SU-DHL-6 (cell line): ENCODE results near the gene PTPRN2.

Source experiments
- H2AFZ ChIP-seq: fragments of 200-600 bp; sonication (generic); 2 replicates; pipeline ENCODE4 v1.6.1; 2014; ENCODE audit warnings: low read depth, mild to moderate bottlenecking, moderate library complexity, mixed read lengths, antibody characterized with exemption, low read length; ENCODE audit not compliant: severe bottlenecking
- H3F3A ChIP-seq: fragments of 200-600 bp; shearing (Covaris generic); 2 replicates; pipeline ENCODE4 v1.6.0; 2016; ENCODE audit warnings: antibody characterized with exemption, mild to moderate bottlenecking; ENCODE audit not compliant: insufficient read depth
- H3K27ac ChIP-seq: fragments of 200-600 bp; sonication (generic); 2 replicates; pipeline ENCODE4 v1.5.1; 2016; ENCODE audit warnings: low read depth, mild to moderate bottlenecking, low read length, moderate library complexity, mixed read lengths
- H3K27me3 ChIP-seq: fragments of 200-600 bp; sonication (generic), shearing (Covaris generic); 2 replicates; pipeline ENCODE4 v1.6.0; 2014; ENCODE audit warnings: mild to moderate bottlenecking, low read length
- H3K36me3 ChIP-seq: fragments of 200-600 bp; sonication (generic); 2 replicates; pipeline ENCODE4 v1.6.1; 2014; ENCODE audit warnings: mild to moderate bottlenecking, low read length, mixed read lengths
- H3K4me2 ChIP-seq: fragments of 300-600, 200-600 bp; shearing (Covaris generic), sonication (generic); 2 replicates; pipeline ENCODE4 v1.6.0; 2014; ENCODE audit warnings: low read length, low read depth, mild to moderate bottlenecking; ENCODE audit not compliant: poor library complexity, severe bottlenecking
- H3K4me3 ChIP-seq: fragments of 200-600 bp; sonication (generic); 2 replicates; pipeline ENCODE4 v1.5.1; 2014; ENCODE audit warnings: antibody characterized with exemption, low read length, mild to moderate bottlenecking, mixed read lengths; ENCODE audit not compliant: insufficient read depth, poor library complexity, severe bottlenecking
- H3K79me2 ChIP-seq: fragments of 200-600 bp; sonication (generic); 2 replicates; pipeline ENCODE4 v1.6.1; 2014; ENCODE audit warnings: mild to moderate bottlenecking, low read length, moderate library complexity; ENCODE audit not compliant: insufficient read depth
- H3K9ac ChIP-seq: fragments of 200-600 bp; sonication (generic); 2 replicates; pipeline ENCODE4 v1.7.0; 2014; ENCODE audit warnings: mild to moderate bottlenecking, low read length
- H3K9me2 ChIP-seq: fragments of 200-600 bp; sonication (generic); replicated peaks from 2 replicates; pipeline ENCODE4 v1.6.1; 2014; ENCODE audit warnings: low read length; ENCODE audit not compliant: insufficient read depth
- H3K9me3 ChIP-seq: fragments of 200-600 bp; sonication (generic); 2 replicates; pipeline ENCODE4 v1.6.1; 2014; ENCODE audit warnings: low read length, mixed read lengths; ENCODE audit not compliant: insufficient read depth
- H4K20me1 ChIP-seq: fragments of 200-600 bp; sonication (generic); 2 replicates; pipeline ENCODE4 v1.6.1; 2014; ENCODE audit warnings: low read depth, mild to moderate bottlenecking, antibody characterized with exemption, low read length, moderate library complexity, mixed read lengths
- EZH2phosphoT487 ChIP-seq: fragments of 200-600 bp; sonication (generic), shearing (Covaris generic); conservative IDR thresholded peaks from 2 replicates; pipeline ENCODE4 v1.6.1; 2018; ENCODE audit warnings: mild to moderate bottlenecking, antibody characterized with exemption, low read length, moderate library complexity, mixed read lengths
- TF ChIP-seq, protein P1 (sequence below): fragments of 200-600 bp; sonication (generic); IDR thresholded peaks from one replicate; pipeline ENCODE4 v1.5.1; 2017; ENCODE audit warnings: antibody characterized with exemption, mild to moderate bottlenecking, low read length, moderate library complexity; ENCODE audit not compliant: insufficient read depth, poor library complexity, severe bottlenecking

PTPRN2 gene

DNA sequence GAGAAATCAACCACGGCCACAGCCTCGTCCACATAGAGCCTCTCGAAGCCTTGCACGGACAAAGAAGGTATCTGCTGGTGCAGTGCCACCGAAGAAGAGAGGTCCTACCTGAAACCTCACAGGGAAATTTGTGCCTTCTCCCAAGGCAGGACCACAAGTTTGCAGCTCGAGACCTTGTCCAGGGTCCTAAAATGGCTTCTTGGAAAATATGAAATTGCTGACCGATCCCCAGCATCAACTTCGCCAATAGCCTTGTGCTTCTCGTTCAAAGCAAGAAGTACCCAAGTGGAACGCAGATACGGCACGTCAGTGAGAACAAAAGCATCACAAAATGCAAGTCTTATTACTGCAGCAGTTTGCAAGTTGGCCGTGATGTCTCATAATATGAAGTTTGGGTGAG lies 24.6 kb downstream of the PTPRN2 start:
- H3K27me3 ChIP-seq = no peaks in the 10 kb centered on the region
- H2AFZ ChIP-seq = no peak overlapping the region
- H3K9me2 ChIP-seq = no peaks in the 10 kb centered on the region
- no peaks in the 10 kb centered on the region for H3K79me2 ChIP-seq
- H3K4me2 ChIP-seq = no peak overlapping the region
- H3F3A ChIP-seq = no peaks in the 10 kb centered on the region
- no peak overlapping the region for H3K9ac ChIP-seq
- no peaks in the 10 kb centered on the region for H3K36me3 ChIP-seq
- H3K9me3 ChIP-seq = no peaks in the 10 kb centered on the region
- TF ChIP-seq, protein P1, sequence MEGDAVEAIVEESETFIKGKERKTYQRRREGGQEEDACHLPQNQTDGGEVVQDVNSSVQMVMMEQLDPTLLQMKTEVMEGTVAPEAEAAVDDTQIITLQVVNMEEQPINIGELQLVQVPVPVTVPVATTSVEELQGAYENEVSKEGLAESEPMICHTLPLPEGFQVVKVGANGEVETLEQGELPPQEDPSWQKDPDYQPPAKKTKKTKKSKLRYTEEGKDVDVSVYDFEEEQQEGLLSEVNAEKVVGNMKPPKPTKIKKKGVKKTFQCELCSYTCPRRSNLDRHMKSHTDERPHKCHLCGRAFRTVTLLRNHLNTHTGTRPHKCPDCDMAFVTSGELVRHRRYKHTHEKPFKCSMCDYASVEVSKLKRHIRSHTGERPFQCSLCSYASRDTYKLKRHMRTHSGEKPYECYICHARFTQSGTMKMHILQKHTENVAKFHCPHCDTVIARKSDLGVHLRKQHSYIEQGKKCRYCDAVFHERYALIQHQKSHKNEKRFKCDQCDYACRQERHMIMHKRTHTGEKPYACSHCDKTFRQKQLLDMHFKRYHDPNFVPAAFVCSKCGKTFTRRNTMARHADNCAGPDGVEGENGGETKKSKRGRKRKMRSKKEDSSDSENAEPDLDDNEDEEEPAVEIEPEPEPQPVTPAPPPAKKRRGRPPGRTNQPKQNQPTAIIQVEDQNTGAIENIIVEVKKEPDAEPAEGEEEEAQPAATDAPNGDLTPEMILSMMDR = no peak
- no peak for TF ChIP-seq EZH2phosphoT487
- H3K4me3 ChIP-seq = no peak overlapping the region
- H4K20me1 ChIP-seq = no peaks in the 10 kb centered on the region
- H3K27ac ChIP-seq = no peak overlapping the region

DNA sequence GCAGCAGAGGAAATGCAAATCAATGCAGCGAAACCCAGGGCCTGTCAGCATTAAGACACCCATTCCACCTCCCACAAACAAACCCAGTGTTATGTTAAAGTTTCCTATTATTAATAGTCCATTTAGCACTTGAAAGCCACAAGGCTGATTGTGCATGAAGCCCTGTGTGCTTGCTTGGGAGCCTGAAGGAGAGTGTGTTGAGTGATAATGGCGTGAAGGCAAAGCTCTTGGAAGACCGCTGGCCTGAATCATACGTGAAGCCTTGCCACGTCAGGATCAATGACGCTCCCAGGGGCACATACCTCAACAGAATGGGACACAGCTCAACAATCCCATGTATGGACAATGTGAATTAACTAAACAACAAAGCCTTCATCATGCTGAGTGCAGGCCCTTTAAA lies 25.1 kb downstream of the PTPRN2 start:
- H3K27me3 ChIP-seq = no peaks in the 10 kb centered on the region
- no peaks in the 10 kb centered on the region for H3F3A ChIP-seq

DNA sequence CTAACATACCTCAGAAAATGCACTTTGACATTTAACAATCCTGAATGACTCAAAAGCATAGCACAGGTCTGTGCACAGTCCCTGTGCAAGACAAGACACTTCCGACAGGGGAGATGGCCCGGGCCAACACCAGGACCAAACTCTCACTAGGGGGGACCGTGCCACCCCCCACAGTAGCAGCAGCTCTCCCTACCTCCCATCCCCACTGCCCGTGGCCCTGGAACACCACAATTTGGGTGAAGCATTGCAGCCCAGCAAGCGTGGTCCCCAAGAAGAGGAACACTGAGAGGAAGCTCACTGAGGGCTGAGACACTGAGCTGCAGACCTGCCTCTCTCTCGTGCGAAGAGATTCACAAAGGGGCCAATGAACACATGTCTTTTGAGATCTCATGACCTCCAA lies 26.0 kb downstream of the PTPRN2 start:
- Histone ChIP-seq H3K9ac (no peak overlapping the region), H4K20me1 (no peaks in the 10 kb centered on the region), H3K9me3 (no peaks in the 10 kb centered on the region), H3K4me3 (no peak overlapping the region), H3K27ac (no peak overlapping the region), H3K27me3 (no peaks in the 10 kb centered on the region), H3K9me2 (no peaks in the 10 kb centered on the region), H2AFZ (no peak overlapping the region), H3K36me3 (no peaks in the 10 kb centered on the region), H3K79me2 (no peaks in the 10 kb centered on the region), H3F3A (no peaks in the 10 kb centered on the region), H3K4me2 (no peak overlapping the region)
- no peak for TF ChIP-seq EZH2phosphoT487
- TF ChIP-seq, protein P1 = no peak

More for the DNA sequence above, 25.1 kb downstream of the PTPRN2 start:
- no peak for TF ChIP-seq EZH2phosphoT487
- TF ChIP-seq, protein P1 = no peak
- Histone ChIP-seq H3K79me2 (no peaks in the 10 kb centered on the region), H3K27ac (no peak overlapping the region), H3K9ac (no peak overlapping the region), H3K4me3 (no peak overlapping the region), H3K4me2 (no peak overlapping the region), H4K20me1 (no peaks in the 10 kb centered on the region), H2AFZ (no peak overlapping the region), H3K9me3 (no peaks in the 10 kb centered on the region), H3K36me3 (no peaks in the 10 kb centered on the region), H3K9me2 (no peaks in the 10 kb centered on the region)

DNA sequence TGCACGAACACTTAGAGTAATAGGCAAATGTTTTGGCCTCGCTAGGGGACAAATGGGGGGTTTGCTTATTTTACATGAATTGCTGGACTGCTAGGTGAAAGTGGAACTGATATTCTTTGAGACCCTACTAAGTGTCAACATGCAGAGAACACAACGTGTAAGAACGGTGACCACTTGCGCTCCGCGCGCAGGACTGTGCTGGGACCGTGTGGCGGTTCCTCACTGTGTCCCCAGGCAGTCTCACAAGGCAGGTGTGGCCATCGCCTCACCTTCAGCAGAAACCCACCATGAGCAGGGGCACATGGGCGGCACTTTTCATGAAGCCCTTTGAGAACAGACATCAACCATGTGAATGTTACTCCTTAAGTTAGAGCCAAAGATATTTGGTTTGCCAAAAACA lies 27.2 kb downstream of the PTPRN2 start:
- no peaks in the 10 kb centered on the region for H3K9me3 ChIP-seq
- no peaks in the 10 kb centered on the region for H3K36me3 ChIP-seq
- H3K9ac ChIP-seq = no peak overlapping the region
- H2AFZ ChIP-seq = no peak overlapping the region
- no peak overlapping the region for H3K27ac ChIP-seq
- no peaks in the 10 kb centered on the region for H3K27me3 ChIP-seq
- H3K79me2 ChIP-seq = no peaks in the 10 kb centered on the region
- H3K9me2 ChIP-seq = no peaks in the 10 kb centered on the region
- no peak overlapping the region for H3K4me3 ChIP-seq
- no peak for TF ChIP-seq EZH2phosphoT487
- TF ChIP-seq, protein P1 = no peak
- no peak overlapping the region for H3K4me2 ChIP-seq
- no peaks in the 10 kb centered on the region for H4K20me1 ChIP-seq
- H3F3A ChIP-seq = no peaks in the 10 kb centered on the region
